Measurements from ENCODE around the gene LRRC55. TPM values are rescaled to one million over a fixed set of nuclear protein-coding genes. Genes with fewer than 3 reads are reported as not detected.

The LRRC55 gene
- total and polyA plus RNA-seq, 9 of the 15 experiments (the other 6 are each of a cell fraction or from before 2014, with no cell fraction given), result not detected

- TF ChIP-seq MTA3 (IDR thresholded peaks at IDR 0.05; ENCODE audit: borderline replicate concordance) (0 out of 2 replicates have a peak, but pooled peaks have one; percentile 23), THRB (CRISPR knock-in tag; conservative IDR thresholded peaks at IDR 0.05) (no peak), FOSL1 (tag; conservative IDR thresholded peaks at IDR 0.05) (no peak; the same call in 1 of the 2 replicates), ZNF143 (CRISPR knock-in tag; IDR thresholded peaks at IDR 0.05) (no peak), NCOA6 (IDR thresholded peaks at IDR 0.05) (no peak), ZNF217 (CRISPR knock-in tag; IDR thresholded peaks at IDR 0.05) (no peak), NFIC (IDR thresholded peaks at IDR 0.05) (peak; percentile 58), RCOR1 (IDR thresholded peaks at IDR 0.05; ENCODE audit: borderline replicate concordance in 1 of 2, low read depth in 2 of 2, low read length in 2 of 2) (peak in 1 of 2 experiments; percentile 90; a peak in 2 of 4 replicates), TEAD1 (CRISPR knock-in tag; IDR thresholded peaks at IDR 0.05) (peak in 1 of 2 experiments; percentile 67; a peak in 1 of 4 replicates), E4F1 (CRISPR knock-in tag; IDR thresholded peaks at IDR 0.05; ENCODE audit: borderline replicate concordance) (no peak), AFF1 (IDR thresholded peaks at IDR 0.05; ENCODE audit: low read depth in 1 of 2, partially characterized antibody in 2 of 2) (no peak), ZFP91 (CRISPR knock-in tag; IDR thresholded peaks at IDR 0.05) (no peak), OTX1 (CRISPR knock-in tag; IDR thresholded peaks at IDR 0.05) (0 out of 2 replicates have a peak, but pooled peaks have one; percentile 51), PKNOX1 (IDR thresholded peaks at IDR 0.05) (peak; percentile 89), NFIX (CRISPR knock-in tag; IDR thresholded peaks at IDR 0.05; ENCODE audit: low read depth) (no peak), ZBED1 (IDR thresholded peaks at IDR 0.05) (no peak), MECOM (CRISPR knock-in tag; IDR thresholded peaks at IDR 0.05) (peak; percentile 89)
Observed at GRCh38 chr11:57144531-57145320, 37.0 kb upstream of the LRRC55 start (continued).
